HG03558 (cell line): ENCODE results near the gene PTPRJ.

Experiments used
- ATAC-seq: cut with Tn5 transposase; IDR thresholded peaks from one replicate; pipeline ENCODE4 v1.9.1; 2021; ENCODE audit warnings: moderate number of reproducible peaks; ENCODE audit not compliant: unreplicated experiment; ENCODE audit errors: extremely low read depth

PTPRJ gene

DNA sequence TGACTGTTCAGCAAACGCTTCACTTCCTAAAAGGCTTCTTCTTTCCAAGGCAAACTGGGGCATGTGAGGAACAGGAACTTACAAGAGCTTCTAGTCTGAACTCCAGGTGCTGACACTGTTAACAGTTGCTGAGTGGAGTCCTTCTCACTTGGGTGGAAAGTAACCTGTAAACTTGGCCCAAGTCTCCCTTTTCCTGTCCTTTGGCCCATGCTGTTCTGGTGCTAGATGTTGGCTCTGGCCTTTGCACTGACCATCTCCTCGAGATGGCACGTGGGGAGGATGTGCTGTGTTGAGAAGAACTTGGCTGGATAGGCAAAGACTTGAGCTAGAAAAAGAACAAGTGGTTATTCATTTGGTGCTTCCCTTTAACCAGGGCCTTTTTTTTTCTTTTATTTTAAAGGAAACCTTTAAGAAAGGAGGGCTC is 53.6 kb downstream of the PTPRJ start:
- ATAC-seq: no peak

DNA sequence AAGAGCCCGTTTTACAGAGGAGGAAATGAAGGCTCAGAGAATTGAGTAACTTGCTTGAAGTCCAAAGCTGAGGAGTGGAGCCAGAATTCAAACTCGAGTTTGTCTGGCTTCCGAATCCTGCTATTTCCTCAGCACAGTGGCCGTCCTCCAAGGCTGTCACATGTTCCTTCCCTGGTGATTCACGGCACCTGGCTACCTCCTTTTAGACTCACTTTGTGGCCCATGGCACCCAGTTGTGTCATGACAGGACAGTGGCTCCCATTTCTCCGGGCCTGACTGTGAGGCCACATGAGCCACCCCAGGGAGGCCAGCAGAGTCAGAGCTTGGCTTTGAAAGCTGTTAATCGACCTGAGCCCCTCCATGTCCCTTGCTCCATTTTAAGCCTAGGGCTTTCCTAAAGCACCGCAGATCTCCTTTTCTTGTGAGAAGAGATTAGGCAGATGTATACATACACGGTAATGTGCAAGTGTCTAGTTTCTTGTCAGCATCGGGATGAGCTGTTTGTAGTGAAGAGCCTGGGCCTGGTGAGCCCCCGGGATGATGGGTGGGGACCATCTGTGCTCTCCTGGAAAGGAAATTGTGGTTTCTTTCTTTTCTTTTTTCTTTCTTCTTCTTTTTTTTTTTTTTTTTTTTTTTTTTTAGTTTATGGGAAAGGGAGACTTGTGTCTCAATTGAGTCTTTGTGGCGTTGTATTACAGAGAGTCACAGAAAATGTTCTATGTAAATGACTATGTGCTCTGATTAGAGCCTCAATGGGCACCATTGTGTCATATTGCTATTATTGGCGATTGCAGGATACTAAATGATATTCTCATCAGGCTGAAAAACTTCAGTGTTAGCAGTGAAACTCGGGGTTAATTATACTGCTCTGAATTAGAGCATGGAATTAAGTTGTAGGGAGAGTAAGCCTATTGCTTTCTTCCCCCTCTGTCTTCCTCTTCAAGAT is 54.8 kb downstream of the PTPRJ start:
- no peak for ATAC-seq

DNA sequence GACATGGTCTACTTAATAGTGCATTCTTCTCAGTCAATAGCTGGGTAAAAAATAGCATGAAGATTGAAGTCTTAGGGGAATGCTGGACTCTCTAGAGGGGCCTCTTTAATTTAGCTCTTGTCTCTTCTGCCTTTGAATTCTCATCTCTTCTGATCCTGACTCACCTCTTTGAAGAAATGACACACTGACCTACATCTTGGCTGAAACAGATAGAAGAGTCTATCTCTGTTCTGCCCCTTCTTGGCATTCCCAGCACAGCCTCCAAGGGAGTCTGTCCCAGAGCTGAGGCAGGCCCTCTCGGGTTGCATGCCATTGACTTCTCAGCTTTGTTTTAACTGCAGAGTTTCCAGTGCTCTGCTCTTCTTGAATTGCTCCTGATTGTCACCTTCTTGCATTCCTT is 55.7 kb downstream of the PTPRJ start:
- no peak for ATAC-seq

DNA sequence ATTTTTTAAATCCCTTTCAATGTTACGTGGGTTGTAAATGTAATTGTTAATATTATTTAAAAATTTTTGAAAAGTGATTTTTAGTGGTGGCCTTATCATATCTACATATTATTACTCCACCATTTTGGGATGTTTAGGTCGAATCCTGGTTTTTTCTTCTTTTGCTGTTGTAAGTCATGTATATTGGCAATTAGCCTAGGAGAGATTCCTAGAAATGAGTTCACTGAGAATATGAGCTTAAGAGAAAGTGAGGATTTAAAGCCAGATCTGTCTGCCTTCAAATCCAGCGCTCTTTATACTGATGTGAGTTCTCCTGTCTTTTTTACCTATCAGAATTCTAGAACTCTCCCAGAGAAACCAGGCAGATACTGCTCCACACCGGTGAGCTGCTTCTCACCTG is 56.1 kb downstream of the PTPRJ start:
- no peak for ATAC-seq

DNA sequence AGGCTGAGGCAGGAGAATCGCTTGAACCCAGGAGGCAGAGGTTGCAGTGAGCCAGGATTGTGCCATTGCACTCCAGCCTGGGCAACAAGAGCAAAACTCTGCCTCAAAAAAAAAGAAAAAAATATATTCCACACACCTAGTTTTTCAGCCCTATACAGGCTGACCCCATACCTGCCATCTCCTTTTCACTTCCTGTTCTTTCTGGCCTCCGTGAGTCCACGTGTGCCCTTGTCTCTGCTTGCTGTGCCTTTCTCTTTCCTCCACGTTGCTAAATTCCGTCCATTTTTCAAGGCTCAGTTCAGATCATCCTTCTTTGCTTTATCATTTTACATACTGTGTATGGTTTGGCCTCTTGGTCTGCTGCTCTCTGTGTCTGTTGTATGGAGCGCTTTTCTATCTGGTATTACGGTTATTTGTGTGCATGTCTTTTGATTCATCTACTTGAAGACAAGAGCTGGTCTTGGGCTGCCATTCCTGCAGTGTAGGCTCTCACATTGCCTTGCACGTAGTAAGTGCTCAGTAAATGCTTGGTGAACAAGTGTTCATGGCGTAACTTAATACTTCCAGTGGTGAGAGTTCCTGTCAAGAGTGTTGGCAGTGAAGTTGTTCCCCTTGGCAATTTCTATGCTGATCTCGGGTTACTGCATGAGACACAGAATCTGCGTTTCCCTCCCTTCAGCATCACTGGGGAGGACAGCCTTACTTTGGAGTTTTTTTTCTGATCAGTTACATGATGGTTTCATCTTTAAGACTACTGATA is 57.5 kb downstream of the PTPRJ start:
- ATAC-seq: no peak

DNA sequence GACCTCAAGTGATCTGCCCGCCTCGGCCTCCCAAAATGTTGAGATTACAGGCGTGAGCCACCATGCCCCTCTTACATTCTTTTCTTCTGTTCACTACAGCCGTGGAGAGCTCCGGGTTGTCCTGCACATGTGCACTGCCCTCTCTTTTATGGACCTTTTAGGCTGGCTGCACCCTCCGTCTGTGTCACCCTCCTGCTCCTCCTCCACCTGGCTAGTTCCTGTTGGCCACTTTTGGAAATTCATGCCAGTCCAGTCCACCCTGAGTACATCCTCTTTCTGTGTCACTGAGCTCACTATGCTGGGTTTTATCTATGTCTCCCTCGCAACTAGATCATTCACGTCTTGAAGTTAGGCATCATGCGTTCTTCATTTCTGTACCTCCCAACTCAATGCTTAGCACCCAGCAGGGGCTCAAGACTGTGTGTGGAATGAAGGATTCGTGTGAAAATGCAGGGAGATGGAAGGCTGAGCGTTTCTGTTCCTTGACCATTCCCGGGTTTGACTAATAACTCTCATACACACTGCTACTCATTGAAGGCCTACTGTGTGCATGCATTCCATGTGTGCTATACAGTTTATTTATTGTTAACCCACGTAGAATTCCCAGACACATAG is 60.6 kb downstream of the PTPRJ start:
- ATAC-seq: no peak

DNA sequence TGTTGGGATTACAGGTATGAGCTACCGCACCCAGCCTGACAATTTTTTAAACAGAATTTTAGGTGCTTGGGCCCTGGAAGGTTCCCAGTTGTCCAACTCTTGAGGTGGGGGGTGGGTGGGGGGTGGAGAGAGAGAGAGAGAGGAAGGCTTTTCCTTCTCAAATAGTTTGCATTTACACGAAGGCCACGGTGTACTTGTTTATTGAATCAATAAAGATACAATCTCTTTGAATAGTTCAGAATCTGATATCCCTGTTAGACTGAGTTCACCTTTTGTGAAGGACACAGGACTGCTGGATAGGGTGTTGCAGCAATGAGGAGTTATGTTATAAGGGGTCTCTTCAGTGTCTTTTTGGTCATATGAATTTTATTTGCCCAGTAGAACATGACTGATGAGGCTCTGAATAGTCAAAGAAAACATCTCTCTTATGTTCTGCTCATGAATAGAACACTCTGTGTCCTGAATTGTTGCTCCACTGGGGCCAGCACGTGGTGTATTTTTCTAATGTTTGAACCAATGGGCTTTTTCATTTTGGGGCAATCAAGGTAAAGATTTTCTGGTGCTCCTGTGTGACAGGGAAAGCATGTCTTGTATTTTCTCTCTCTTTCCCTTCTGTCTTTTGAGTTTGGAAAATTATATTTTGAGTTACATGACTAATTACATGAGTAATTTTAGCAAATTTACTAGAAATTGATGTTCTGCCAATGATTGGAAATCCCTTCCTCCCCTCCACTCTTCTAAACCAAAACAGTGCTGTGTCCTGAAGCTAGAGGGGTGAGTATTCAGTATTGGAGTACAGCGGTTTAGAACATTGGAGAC is 61.7 kb downstream of the PTPRJ start:
- no peak for ATAC-seq

DNA sequence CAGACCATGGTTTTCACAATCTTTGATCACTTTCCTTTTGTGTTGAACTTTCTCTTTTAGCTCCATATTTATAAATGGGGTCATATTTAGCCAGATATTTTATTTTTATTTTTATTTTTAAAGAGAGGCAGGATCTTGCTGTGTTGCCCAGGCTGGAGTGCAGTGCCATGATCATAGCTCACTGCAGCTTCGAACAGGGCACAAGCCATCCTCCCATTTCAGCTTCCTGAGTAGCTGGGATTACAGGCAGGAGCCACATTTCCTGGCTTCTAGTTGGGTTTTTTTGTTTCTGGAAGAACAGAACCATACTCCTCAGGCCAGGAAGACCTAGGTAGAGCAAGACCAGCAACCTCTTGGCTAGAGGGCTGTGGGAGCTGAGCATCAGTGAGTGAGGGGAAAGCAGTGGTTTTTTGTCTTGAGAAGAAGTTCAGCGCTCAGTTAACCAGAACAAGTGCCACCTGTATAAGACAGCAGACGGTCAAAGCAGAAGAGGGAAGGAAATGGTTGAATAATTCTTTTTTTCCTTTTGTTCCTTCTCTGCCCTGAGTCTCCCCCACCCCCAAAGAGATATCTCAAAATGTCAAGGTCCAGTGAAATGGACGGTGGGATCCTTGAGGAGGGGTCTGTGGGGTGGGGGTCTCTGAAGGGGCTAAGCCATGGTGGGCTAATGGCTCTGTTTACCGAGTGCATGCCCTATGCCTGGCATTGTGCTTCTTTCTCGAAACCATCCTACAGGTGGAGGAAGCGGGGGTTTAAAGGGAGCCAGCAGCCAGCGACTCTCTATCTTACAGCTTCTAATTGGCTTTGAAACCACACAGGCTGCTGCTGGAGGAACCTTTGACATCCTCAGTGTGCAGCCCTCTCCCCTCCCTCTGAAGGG is 63.0 kb downstream of the PTPRJ start:
- ATAC-seq: no peak

DNA sequence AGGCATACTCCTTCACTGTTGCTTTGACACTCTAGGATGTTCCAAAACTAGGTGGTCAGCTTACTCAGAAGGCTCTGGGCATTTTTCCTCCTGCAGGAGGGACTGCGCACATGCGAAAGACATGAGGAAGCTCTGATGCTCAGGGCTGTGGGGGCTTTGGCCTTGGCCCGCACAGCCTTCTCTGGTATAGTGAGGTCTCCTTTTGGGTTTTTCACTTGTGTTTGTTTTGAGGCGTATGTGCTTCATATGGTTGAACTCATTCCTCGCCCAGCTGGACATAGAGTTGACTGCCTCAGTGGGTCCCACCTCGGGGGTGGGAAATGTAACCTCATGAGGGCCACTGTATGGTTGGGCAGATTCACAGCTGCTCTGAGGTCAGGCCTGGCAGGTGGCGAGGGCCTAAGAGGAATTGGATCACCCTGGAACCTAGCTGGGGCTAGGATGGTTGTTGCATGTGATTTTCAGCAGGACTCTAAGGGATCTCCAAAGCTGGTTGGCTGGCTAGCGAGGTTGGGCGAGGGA is 63.7 kb downstream of the PTPRJ start:
- ATAC-seq: no peak

DNA sequence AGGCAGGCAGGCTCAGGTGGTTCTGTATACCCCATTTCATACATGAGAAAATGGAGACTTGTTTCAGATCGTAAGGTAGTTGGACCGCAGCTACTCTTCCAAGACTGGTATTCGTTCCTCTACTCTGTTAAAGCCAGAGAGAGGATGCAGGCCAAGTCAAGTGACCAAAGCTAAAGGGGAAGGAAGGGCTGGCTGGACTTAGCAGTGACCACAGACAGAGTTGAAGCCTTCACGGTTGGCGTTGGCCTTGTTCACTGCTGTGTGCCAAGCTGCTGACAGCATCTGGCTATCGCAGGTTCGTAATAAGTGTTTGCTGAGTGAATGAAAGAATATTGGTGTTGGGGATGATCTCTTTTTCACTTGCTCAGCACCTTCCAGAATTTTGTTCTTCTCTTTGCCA is 64.2 kb downstream of the PTPRJ start:
- ATAC-seq: no peak

DNA sequence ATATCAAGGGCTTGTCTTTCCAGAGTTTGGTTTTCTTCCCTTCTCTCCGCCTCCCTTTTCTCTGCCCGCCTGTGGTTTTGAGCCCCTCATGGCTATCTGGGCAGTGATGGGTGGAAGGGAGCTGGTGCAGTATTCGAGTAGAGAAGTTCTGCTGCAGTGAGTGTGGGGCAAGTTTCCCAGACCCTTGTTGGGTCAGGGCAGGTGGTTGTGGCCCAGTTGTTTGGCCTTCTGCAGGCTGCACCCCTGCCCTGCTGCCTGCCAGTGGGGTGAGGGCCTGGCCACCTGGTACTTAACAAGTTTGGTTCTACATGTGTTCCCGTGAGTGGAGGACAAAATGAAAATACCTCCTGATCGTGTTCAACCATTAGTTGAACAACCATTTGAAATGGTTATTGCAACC is 65.2 kb downstream of the PTPRJ start:
- no peak for ATAC-seq

DNA sequence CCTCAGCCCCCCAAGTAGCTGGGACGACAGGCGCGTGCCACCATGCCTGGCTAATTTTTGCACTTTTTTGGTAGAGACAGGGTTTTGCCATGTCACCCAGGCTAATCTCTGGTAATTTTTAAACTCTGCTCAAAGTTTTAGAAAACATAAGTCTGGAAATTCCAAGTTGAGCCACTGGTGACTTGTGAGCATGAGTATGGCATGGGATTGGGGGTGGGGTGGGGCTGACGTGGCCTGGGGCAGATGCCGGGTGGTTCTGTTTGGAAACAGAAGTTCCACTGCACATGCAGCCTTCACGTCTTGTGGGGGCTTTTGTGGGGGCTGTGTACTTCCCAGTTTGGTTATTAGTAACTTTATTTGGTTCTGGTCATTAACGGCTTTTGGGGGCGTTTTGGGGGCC is 67.3 kb downstream of the PTPRJ start:
- no peak for ATAC-seq

DNA sequence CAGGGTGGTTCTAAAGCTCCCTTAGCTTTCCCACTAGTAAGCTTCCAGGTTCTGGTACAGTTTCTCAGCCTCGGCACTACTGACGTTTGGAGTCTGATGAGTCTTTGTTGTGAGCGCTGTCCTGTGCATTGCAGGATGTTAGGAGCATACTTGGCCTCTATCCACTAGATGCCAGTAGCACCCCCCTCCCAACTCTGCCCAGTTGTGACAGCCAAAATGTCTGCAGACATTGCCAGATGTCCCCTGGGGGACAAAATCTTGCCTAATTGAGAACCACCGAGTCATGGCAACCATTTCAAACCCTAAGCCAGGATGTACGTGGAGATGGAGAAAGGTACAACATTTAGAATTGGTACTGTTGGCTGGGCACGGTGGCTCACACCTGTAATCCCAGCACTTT is 68.7 kb downstream of the PTPRJ start:
- no peak for ATAC-seq

DNA sequence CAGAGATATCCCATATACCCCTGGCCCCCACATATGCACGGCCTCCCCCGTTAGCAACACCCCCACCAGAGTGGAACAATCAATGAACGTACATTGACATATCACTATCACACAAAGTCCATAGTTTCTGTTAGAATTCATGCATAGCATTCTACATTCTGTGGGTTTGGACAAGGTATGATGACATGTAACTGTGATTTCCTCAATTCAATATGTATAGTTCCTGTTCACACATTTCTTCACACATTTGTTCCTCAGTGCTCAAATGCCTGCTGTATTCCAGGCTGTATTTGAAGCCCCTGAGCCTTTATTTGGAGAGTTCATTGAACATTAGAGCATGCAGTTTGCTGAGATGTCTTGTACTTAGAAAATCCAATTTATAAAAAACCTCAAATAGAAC is 69.9 kb downstream of the PTPRJ start:
- ATAC-seq: no peak

DNA sequence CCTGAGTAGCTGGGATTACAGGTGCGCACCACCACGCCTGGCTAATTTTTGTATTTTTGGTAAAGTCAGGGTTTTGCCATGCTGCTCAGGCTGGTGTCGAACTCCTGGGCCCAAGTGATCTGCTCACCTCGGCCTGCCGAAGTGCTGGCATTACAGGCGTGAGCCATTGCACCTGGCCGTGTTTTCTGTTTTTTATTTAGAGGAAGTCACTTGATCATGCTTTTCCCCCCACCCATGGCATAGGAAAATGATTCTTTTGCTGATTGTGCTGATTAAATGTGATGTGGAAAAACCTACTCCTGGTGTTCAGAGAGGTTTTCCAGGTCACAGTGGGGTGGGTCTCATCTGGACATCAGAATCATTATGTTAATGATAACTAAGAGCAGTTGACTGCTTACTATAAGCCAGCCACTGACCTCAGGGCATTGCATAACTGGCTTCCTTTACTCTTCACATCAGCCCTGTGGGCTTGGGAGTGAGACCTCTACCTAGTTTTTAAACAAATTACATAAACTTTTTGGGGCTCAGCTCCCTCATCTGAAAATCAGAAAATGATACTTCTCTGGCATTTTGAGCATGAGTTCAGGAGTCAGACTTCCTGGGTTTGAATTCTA is 71.0 kb downstream of the PTPRJ start:
- no peak for ATAC-seq

DNA sequence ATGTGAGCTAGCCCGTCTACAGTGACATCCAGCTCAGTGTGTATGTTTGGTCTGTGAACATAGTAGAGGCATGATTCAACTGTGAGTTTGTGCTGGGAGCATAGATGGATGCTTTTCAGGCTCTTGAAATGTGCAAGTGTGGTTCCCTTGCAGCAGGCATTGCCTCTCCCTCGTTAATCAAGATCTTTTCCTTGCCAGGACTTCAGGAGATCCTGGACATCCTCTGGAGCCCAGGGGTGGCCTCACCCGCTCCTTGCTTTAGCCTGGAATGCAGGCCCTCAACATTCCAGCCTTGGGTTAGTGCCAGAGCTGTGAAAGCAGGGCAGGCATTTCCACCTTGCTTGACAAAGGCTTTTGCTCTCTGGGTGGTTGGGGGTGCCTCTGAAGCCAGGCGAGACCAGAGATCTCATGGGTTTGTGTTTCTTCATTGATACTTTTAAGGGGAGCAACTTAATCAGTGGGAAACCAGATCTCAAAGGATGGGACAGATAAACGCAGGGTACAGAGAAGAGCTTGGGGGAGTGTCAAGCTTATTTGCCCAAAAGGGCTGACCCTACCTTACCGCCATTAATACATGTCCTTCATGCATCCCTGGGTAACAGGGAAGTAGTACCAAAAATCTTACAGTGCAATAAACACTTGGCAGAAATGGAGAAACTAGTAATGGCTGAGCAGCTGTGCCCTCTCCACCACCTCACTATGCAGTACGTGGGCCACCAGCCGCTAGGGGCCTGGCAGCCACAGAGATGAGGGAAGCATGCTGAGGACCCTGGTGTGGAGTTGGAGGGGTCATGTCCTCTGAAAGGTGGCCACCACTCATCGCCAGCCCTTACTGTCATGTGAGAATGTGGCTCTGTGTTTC is 72.1 kb downstream of the PTPRJ start:
- no peak for ATAC-seq

DNA sequence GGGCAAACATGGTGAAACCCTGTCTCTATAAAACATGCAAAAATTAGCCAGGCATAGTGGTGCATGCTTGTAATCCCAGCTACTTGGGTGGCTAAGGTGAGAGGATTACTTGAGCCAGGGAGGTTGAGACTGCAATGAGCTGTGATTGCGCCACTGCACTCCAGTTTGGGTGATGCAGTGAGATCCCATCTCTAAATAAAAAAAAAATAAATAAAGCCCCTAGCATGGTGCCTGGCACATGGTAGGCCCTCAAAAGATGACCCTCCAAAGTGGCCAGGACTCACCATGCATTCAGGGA is 74.6 kb downstream of the PTPRJ start:
- no peak for ATAC-seq
